Measurements from ENCODE around the gene SEC14L6. TPM values are rescaled to one million over a fixed set of nuclear protein-coding genes. Genes with fewer than 3 reads are reported as not detected.

The SEC14L6 gene
- total RNA-seq, 1 donor from 2014 or later, result 0.12 TPM

DNA sequence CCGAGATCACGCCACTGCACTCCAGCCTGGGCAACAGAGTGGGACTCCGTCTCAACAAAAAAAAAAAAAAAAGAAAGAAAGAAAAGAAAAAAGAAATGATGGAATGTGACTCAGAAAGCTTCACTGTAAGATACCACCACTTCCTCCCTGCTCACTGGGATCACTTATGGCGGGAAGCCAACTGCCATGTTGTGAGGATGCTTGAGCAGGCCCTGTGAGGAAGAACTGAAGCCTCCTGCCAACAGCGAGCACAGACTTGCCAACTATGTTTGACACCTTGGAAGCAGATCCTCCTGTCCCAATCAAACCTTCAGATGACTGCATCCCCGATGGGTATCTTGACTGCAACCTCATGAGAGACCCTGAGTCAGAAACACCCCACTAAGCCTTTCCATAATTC, 8.3 kb downstream of the SEC14L6 start:
- DNase-seq (ENCODE audit: extremely low read depth, low read depth, low spot score), result no peak

DNA sequence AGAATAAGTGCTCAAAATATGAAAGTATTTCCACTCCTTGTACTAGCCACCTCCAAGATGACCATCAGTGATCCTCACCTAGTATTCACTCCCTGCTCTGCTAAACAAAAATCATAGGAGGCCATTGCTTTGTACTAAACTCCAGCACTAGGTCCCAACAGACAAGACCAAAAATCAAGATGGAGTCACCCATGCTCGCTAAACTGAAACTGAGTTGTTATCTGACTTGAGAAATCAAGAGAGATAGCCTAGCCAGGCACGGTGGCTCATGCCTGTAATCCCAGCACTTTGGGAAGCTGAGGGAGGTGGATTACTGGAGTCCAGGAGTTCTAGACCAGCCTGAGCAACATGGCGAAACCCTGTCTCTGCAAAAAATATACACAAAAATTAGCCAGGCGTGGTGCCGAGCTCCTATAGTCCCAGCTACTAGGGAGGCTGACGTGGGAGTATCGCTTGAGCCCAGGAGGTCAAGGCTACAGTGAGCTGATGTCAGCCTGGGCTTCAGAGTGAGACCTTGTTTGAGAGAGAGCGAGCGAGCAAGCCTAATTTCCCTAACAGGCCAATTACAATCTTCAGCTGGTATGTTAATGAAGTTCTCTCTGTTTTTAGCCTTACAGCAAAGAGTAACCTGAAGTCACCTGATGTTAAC, 9.3 kb downstream of the SEC14L6 start:
- no peak for DNase-seq (ENCODE audit: extremely low read depth, low read depth, low spot score)

DNA sequence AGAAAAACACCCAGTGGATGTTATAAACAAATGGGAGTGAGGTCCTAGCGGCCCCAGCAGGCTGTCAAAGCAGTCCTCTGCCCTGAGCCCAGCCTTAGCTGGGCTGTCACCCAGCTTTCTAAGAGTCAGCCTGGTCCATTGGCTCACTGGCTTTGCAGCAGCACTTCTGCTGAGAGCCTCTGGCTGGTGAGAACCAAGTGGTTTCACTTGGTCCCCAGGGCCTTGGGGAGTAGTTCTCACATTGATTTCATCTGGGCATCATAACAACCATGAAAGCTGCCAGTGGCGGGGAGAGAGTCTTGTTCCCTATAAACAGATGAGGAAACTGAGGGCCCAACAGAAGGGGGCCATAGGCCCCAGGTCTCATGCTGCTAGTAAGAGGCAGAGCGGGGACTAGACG, 11.4 kb downstream of the SEC14L6 start:
- DNase-seq (ENCODE audit: extremely low read depth, low read depth, low spot score), result no peak

DNA sequence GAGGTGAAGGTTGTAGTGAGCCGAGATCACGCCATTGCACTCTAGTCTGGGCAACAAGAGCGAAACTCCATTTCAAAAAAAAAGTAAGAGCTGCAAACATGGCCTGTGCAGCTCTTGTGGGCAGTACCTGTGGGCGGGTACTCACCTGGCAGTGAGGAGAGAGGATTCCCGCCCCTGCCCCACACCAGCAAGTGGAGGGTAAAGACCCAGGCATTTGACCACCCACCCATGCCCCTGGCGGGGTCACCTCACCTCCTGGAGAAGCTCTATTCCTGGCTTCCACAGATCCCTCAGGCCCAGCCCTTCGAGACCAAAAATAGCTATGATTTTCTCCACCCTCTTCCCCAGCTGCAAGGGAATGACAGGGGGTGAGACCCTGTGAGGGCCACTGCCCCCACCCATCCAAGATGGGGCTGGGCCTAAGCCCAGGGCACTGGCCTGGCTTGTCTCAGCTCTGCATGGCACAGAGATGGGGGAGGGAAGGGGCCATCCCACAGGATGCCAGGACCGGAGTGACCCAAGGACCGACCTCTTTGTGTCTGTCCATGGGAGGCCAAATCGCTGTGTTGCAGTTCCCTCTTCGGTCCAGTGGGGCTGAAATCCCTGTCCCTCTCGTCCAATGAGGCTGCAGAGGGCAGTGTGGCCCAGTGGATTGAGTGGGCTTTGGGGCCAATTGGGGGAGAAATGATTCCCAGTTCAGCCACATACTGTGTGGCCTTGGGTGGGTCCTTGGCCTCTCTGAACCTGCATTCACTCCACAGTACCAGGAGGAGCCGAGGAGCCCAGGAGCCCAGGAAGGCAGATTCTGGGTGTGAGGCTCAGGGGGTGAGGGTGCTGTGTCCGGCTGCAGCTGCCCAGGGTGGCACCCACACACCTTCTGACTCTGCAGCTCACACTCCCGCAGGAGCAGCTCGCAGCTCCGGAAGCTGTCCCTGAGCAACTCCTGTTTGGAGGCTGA, 14.6 kb downstream of the SEC14L6 start:
- no peak for DNase-seq (ENCODE audit: extremely low read depth, low read depth, low spot score)

DNA sequence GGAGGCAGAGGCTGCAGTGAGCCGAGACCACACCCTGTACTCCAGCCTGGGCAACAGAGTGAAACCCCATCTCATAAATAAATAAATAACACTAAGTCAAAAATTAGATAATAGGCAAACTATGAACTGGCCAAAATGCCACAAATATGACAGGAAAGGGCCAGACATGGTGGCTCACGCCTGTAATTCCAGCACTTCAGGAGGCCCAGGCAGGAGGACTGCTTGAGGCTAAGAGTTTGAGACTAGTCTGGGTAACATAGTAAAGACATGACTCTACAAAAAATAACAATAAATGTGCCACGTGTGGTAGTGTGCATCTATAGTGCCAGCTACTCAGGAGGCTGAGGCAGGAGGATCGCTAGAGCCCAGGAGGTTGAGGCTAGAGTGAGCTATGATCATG, 19.9 kb downstream of the SEC14L6 start:
- no peak for DNase-seq (ENCODE audit: extremely low read depth, low read depth, low spot score)

DNA sequence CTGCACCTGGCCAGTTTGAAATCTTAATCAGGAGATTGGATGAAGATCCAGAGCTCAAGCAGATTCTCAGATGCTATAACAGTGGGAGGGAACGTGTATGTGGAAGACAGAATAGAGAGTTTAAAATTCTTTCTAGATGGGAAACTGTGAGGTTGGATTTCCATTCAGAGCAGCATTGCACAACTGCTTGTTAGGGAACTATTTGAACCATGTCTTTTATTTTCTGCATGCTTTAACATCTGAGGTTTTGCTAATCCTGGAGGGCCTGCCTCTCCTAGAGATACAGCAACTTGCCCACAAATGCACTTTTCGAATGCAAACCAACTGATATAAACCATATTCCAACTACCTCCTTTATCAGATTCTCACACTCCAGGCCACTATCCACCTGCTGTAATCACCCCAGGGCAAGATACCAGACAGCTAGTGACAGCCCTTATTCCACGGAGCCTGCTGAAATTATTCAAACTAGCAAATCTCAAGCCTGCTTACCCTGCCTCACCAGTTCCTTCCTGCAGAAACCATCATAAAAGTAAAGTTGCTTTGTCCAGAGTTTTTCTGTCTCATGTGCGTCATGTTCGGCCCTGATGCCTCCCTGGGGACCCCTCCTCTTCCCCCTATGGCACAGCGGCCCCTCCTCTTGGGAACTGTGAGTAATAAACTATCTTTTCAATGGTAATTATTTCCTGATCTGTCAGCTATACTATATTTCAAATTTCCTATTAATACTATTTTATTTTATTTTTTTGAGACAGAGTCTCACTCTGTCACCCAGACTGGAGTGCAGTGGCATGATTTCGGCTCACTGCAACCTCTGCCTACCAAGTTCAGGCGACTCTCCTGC, 22.7 kb downstream of the SEC14L6 start:
- DNase-seq (ENCODE audit: extremely low read depth, low read depth, low spot score), result no peak

DNA sequence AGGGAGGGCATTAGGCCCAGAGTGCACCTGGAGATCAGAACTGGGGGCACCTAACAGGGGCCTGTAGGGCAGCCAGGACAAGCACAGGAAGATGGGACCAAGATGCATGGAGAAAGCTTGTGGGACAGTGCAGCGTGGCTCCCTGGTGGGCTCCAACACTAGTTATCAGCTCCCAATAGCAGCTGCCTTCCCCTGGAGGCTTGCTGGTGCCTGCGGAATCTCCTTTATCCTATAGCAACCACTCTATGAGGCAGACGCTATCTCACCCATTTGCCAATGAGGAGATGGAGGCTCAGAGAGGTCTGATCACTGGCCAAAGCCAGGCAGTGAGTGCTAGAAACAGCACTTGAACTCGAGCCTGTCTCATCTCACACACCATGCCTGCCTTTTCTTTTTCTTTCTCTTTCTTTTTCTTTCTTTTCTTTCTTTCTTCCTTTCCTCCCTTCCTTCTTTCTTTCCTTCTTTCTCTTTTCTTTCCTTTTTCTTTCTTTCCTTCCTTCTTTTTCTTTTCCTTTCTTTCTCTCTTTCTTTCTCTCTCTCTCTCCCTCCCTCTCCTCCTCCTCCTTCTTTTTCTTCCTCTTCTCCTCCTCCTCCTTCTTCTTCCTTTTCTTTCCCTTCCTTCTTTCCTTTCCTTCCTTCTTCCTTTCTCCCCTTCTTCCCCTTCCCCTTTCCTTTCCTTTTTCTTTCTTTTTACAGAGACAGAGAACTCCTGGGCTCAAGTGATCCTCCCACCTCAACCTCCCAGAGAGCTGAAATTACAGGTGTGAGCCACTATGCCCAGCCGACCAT, 25.0 kb downstream of the SEC14L6 start:
- DNase-seq (ENCODE audit: extremely low read depth, low read depth, low spot score), result no peak

DNA sequence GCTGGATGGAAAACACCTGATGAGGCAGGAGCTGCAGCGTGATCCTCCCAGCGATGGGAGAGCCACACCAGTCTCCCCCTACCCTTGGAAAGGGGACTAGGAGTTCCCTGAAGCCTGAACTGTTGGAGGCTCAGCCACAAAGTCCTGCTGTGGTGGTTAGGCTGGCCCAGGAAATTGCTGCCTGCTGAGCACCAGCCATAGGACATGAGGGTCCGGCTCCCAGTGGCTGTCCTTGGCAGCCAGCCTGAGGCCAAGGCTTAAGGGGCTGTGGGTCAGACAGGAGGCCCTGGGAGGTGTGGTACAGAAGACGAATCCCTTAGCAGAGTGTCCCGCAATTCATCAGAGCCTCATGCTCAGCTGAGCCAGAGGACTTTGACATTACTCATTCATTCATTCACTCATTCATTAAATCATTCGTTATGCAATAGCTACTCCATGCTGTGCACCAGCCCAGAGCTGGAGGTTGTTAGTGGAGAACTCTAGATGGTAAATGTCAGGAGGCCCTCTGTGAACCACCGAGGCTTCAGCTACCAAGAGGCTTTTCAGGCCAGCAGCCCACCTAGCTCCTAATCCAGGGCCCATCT, 26.6 kb downstream of the SEC14L6 start:
- DNase-seq (ENCODE audit: extremely low read depth, low read depth, low spot score), result no peak

DNA sequence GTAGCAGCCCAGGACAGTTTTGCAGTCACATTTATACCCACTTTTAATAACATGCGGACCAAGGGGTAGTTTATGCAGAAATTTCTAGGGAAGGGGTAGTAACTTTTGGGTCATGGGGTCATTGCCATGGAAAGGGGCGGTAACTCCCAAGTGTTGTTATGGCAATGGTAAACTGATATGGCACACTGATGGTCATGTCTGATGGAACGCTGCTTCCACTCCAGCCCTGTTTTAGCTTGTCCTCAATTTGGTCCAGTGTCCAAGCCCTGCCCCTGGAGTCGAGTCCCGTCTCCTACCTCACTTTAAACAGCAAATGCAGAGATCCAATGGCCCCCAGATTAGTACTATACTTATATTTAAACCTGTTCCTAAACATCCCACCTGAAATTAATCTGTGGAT, 29.8 kb downstream of the SEC14L6 start:
- DNase-seq (ENCODE audit: extremely low read depth, low read depth, low spot score), result no peak

DNA sequence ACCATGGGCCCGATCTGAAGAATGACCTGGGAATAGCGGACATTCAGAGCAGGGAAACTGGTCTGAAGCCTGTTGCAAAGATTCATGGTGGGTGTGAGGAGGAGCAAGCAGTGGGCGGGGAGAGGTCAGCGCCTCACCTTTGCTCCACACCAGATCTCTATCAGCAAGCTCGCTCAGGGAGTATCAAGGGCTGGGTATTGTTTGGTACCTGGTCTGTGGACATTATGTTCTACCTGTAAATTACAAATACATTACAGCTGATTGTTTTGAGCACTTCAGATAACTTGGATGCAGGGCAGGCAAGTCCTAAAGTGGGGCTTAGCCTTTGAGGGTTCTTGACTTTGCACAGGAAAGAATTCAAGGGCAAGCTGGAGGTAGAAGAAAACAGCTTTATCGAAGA, 30.3 kb downstream of the SEC14L6 start:
- no peak for DNase-seq (ENCODE audit: extremely low read depth, low read depth, low spot score)

DNA sequence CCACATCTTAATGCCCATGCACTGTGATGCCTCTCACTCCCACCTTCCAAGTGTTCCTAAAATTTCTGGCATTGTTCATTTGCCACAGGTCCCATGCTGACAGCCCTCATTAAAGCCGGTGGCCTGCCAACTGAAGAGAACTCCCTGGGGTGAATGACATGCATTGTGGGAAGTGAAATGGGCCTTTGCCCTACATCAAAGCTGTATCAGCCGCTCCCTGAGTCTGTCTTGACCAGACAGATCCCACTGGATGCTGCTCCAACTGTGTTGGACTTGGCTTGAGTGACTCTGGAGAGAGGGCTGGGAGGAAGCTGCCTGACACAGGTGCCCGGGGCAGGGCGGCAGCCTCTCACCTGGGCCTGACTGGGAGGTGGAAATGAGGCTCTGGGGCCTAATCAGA, 32.3 kb downstream of the SEC14L6 start:
- no peak for DNase-seq (ENCODE audit: extremely low read depth, low read depth, low spot score)

DNA sequence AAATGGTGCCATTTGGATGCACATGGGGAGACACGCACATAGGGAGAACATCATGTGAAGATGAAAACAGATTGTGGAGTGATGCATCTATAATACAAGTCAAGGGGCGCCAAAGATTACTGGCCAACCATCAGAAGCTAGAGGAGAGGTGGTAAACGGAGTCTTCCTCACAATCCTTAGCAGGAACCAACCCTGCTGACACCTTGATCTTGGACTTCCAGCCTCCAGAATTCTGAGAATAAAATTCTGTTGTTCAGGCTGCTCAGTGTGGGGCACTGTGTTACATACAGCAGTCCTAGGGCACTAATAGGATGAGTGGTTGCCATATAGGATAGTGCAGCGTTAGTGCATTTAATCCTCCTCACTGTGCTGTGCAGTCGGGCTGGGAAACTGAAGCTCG, 33.1 kb downstream of the SEC14L6 start:
- no peak for DNase-seq (ENCODE audit: extremely low read depth, low read depth, low spot score)

DNA sequence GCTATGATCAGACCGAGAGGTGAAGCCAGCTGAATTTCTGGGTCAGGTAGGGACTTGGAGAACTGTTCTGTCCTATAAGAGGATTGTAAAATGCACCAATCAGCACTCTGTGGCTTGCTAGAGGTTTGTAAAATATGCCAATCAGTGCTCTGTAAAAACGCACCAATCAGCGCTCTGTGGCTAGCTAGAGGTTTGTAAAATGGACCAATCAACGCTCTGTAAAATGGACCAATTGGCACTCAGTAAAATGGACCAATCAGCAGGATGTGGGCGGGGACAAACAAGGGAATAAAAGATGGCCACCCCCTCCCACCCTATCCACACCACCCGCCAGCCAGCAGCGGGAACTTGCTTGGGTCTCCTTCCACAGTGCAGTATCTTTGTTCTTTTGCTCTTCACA, 34.6 kb downstream of the SEC14L6 start:
- DNase-seq (ENCODE audit: extremely low read depth, low read depth, low spot score), result no peak

DNA sequence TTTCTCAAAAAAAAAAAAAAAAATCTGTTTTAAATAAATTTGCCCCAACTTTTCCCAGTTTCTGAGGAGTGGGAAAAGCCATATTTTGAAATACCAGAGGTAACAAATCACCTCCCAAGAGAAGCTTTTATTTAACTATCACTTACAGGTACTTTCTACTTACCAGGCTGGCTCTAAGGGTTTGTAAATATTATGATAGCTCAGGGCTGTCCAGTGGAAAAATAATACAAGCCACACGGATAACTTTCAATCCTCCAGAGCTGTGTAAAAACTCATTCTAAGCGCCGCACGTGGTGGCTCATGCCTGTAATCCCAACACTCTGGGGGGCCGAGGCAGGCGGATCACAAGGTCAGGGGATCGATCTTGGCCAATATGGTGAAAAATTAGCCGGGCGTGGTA, 35.4 kb downstream of the SEC14L6 start:
- DNase-seq (ENCODE audit: extremely low read depth, low read depth, low spot score), result no peak

DNA sequence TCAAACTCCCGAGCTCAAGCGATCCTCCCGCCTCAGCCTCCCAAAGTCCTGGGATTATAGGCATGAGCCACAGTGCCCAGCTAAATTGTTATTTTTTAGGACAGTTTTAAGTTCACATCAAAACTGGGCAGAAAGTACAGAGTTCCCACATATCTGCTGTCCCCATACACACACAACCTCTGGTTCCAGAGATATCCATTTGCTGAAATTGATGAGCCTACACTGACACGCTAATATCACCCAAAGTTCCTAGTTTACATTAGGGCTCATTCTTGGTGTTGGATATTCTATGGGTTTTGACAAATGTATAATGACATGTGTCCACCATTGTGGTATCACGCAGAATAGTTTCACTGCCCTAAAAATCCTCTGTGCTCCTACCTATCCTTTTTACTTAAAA, 38.3 kb downstream of the SEC14L6 start:
- DNase-seq (ENCODE audit: extremely low read depth, low read depth, low spot score), result no peak

DNA sequence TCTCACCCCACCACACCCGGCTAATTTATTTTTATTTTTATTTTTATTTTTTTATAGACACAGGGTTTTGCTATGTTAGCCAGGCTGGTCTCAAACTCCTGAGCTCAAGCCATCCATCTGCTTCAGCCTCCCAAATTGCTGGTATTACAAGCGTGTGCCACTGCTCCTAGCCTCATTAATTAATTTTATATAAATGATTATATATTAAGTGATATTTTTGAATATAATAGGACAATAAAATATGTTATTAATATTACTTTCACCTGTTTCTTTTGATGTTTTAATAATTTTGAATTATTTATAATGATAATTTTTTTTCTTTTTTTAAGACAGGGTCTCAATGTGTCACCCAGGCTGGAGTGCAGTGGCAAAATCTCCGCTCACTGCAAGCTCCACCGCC, 38.9 kb downstream of the SEC14L6 start:
- no peak for DNase-seq (ENCODE audit: extremely low read depth, low read depth, low spot score)

DNA sequence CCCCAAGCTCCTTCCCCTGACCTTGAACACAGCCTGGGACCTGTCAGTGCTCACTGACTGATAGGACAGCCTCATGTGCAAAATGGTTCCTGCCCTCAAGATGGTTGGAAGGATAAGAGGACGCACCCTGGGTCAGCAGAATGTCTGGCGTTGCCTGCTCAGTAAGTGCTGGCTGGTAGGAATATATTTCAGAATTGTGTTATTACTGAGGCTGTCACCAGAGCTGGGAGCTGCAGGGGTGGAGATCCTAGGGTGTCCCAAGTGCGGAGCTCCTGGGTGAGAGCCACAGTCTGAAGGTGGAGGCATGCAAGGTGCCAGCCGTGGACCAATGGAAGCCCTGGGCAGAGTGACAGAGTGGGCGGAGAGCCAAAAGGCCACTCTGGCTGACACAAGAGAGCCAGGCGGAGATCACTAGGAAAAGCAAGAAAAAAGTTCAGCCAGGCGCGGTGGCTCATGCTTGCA, 40.0 kb downstream of the SEC14L6 start:
- no peak for DNase-seq (ENCODE audit: extremely low read depth, low read depth, low spot score)

DNA sequence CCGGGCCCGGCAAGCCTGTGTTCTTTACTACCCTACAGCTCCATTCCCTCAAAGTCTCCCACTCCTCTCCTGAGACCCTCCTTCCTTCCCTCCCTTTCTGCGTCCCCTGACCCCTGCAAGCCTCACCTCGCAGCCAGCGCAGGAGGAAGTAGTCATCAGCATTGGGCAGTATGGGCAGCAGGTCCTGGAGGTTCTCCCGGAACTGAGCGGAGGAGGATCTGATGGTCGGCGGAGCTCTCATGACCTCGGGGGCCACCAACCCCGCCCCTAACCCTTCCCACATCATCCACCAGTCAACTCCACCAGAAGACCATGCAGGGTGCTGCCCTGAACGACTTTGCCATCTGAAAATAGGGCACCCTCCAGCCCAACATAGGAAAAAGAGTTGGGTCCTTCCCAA, 43.0 kb downstream of the SEC14L6 start:
- DNase-seq (ENCODE audit: extremely low read depth, low read depth, low spot score), result no peak

DNA sequence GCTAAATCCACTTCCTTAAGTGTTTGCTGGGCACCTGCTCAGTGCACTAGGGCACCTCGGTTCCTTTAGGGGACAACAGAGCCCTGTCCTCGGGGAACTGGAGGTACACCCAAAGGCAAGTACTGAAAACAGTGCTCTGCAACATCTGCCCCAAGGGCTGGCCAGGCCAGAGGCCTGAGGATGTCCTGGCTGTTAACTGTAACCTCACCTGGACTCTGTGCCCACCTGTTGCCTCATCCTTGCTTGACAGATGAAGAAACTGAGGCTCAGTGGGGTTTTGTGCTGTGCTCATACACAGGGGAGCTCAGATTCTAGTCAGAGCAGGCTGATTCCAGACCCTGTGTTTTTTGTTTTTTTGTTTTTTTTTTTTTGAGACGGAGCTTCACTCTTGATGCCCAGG, 43.6 kb downstream of the SEC14L6 start:
- DNase-seq (ENCODE audit: extremely low read depth, low read depth, low spot score), result no peak

DNA sequence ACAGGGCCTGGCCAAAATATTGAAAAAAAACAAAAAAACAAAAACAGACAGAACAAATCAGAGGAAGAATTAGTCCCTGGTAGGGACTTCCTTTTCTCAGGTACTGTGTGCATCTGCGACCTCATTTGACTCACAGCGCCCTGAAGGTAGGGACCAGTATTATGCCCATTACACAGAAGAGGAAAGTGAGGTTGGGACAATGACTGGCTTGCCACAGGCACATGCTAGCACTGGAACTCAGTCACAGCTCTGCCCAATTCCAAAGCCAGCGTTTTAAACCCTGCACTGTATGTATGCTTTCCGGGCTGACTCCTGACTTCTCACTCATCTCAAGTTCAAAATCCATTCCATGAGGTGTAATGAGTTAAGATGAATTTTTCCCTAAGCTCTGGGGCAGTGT, 44.4 kb downstream of the SEC14L6 start:
- DNase-seq (ENCODE audit: extremely low read depth, low read depth, low spot score), result no peak
